ENCODE data around the gene LRFN3. TPM values are rescaled to one million over a fixed set of nuclear protein-coding genes. Genes with fewer than 3 reads are reported as not detected.
"Not testable (repeated sequence)": the region's sequence is repeated elsewhere in the genome, so short reads cannot be mapped to it uniquely, and the experiment has no call there.

Gene LRFN3
- total RNA-seq, 2 donors from 2014 or later, result 4.6 to 10.6 TPM

DNA sequence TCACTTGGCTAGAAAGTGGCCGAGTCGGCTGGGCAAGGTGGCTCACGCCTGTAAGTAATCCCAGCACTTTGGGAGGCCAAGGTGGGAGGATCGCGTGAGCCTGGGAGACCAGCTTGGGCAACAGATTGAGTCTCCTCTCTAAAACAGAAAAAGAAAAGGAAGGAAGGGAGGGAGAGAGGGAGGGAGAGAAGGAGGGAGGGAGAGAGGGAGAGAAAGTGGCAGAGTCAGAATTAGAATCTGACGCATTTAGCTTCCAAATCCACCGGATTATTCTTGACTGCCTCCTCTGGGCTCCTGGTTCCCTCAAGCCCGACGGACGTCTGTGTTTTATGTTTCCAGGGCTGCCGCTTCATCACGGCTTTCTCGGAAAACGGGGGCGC, 22.5 kb downstream of the LRFN3 start:
- no peak for DNase-seq (ENCODE audit: low spot score)
- H3K36me3 Mint-ChIP-seq, result no peaks in the 10 kb centered on the region
- H3K4me1 Mint-ChIP-seq (ENCODE audit: low read depth in 2 of 2), result peaks cover 25 to 34% of the 10 kb centered on the region in 2 donors
- no peak for ATAC-seq
- H3K27ac Mint-ChIP-seq, result no peak overlapping the region
- no peaks in the 10 kb centered on the region for H3K9me3 Mint-ChIP-seq
- H3K4me3 Mint-ChIP-seq, result peak overlapping the region; percentile 56
- H3K27me3 Mint-ChIP-seq, result peaks cover 6 to 9% of the 10 kb centered on the region in 2 donors

DNA sequence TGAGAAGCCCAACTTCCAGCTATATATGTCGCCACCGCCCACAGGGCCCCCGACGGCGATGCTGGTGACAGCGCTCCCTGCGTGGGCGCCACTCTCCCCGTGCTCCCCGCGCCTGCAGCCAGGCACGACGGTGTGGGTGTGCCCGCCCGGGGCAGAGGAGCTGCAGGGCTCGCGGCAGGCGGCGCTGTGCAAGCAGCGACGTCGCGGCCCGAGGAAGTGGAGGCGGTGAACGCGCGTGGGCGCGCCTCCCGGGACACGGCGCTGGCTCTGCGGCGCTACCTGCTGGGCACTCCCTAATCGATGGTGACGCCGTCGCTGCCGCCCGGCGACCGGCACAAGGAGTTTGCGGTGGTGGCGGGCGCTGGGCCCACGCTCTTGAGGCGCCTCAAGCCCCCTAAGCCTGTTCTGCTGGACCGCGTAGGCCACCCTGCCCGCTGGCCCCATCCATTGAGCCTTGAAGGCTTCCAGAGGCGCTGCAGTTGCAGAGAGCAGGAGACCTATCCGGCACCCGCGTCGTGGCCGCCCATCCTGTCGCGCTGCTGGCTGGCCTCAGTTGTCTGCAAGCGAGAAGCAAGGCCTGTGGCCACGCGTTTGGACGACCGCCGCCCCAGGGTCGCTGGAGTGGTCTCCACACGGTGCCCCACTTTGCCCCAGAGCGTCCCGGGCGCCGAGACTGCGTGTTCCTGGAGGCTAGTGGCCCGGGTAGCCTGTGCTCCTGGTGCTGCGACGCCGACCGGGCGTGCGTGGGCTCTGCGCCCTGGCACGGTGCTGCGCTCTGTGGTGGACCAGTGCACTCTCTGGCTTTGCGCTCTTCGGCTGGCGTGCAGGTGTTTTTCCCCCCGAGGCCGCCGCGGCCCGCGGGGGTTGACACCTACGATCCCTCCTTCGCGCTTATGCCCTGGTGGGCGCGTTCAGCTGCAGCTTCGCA, 23.1 kb downstream of the LRFN3 start:
- no peaks in the 10 kb centered on the region for H3K36me3 Mint-ChIP-seq
- H3K27me3 Mint-ChIP-seq, result peaks cover 6 to 9% of the 10 kb centered on the region in 2 donors
- ATAC-seq (peak; percentile 87 to 94), DNase-seq (ENCODE audit: low spot score) (peak; percentile 83)
- peaks cover 18 to 29% of the 10 kb centered on the region in 2 donors for H3K4me1 Mint-ChIP-seq (ENCODE audit: low read depth in 2 of 2)
- no peak overlapping the region for H3K27ac Mint-ChIP-seq
- no peak overlapping the region for H3K4me3 Mint-ChIP-seq
- no peaks in the 10 kb centered on the region for H3K9me3 Mint-ChIP-seq

DNA sequence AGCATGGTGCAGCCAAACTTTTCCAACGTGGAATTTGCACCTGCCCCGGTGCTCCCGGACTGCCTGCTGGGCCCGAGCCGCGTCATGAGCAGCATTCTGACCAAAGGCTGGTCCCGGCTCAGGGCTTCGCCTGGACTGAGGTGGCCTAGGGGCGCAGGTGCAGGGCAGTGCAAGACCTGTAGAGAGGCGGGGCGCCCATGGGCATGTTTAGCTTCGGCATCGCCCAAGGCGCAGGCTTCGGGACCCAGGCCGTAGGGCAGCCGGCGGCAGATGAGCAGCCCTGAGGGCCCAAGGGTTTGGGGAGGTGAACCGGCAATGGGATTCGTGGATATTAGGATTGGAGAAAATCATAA, 23.8 kb downstream of the LRFN3 start:
- Mint-ChIP-seq H3K4me3 (no peak overlapping the region), H3K27ac (no peak overlapping the region), H3K27me3 (peaks cover 6 to 9% of the 10 kb centered on the region in 2 donors), H3K9me3 (no peaks in the 10 kb centered on the region), H3K4me1 (ENCODE audit: low read depth in 2 of 2) (peaks cover 16 to 28% of the 10 kb centered on the region in 2 donors), H3K36me3 (no peaks in the 10 kb centered on the region)
- no peak for DNase-seq (ENCODE audit: low spot score)
- no peak for ATAC-seq

DNA sequence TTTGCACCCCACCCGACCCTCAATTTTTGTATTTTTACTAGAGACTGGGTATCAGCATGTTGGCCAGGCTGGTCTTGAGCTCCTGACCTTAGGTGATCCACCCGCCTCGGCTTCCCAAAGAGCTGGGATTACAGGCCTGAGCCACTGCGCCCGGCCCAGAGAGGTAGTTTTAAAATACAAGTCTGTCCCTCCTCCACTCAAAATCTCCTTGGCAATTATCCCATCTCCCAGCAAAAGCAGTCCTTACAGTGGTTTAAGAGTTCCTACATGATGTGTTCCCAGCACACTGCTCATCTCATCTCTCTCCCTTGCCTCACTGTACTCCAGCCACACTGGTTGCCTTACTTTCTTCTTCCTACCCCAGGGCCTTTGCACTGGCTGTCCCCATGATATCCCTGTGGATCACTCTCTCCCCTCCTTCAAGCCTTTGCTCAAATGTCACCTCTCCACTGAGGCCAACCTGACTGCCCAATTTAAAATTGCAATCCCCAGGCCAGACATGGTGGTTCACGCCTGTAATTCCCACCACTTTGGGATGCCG, 24.3 kb downstream of the LRFN3 start:
- Mint-ChIP-seq H3K36me3 (no peaks in the 10 kb centered on the region), H3K27me3 (peaks cover 6 to 9% of the 10 kb centered on the region in 2 donors), H3K4me1 (ENCODE audit: low read depth in 2 of 2) (peaks cover 12 to 25% of the 10 kb centered on the region in 2 donors), H3K4me3 (peak overlapping the region; percentile 37), H3K9me3 (no peaks in the 10 kb centered on the region), H3K27ac (peak overlapping the region in 1 of 2 donors; percentile 17)
- ATAC-seq, result no peak
- no peak for DNase-seq (ENCODE audit: low spot score)

DNA sequence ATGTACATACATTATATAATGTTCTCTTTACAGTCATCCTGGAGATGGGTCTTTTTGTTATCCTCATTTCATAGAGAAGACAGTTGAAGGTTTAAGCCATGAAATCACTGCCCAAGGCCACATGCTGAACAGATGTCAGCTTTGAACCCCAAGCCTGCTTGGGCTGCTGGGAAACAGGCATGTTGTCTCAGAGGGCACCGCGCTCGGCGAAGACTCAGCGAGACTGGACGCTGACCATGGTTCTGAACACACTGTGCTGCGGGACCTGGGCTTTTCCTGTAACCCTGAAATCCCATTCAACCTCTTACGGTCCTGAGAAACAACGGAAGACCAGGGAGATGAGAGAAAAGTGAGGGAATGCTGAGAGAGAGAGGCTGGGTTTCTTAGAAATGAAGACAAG, 27.3 kb downstream of the LRFN3 start:
- DNase-seq (ENCODE audit: low spot score), result no peak
- Mint-ChIP-seq H3K27ac (no peak overlapping the region), H3K4me3 (no peak overlapping the region), H3K36me3 (no peaks in the 10 kb centered on the region), H3K9me3 (no peaks in the 10 kb centered on the region), H3K4me1 (ENCODE audit: low read depth in 2 of 2) (peaks cover 15 to 26% of the 10 kb centered on the region in 2 donors), H3K27me3 (peaks cover 8 to 9% of the 10 kb centered on the region in 2 donors)
- ATAC-seq, result no peak

DNA sequence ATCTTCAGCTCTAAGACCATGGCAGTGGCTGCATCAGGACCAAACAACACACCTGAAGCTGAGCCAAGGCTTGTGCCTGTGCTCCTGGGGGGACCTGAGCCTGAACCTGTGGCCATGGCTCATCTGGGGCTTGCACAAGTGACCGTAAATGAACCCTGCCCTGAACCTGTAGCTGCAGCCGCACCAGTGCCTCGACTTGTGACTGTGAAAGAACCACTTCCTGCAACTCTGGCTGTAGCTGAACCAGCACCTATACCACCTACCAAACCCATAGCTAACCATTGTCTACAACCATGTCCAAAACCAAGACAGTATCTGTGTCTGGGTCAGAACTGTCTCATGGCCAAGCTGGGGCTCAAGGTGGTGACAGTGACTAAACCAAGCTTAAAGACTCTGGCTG, 30.6 kb downstream of the LRFN3 start:
- H3K36me3 Mint-ChIP-seq, result no peaks in the 10 kb centered on the region
- no peak for DNase-seq (ENCODE audit: low spot score)
- peak; percentile 65 to 68 for ATAC-seq
- H3K4me1 Mint-ChIP-seq (ENCODE audit: low read depth in 2 of 2), result peaks cover 15 to 22% of the 10 kb centered on the region in 2 donors
- no peaks in the 10 kb centered on the region for H3K9me3 Mint-ChIP-seq
- no peak overlapping the region for H3K4me3 Mint-ChIP-seq
- no peak overlapping the region for H3K27ac Mint-ChIP-seq
- H3K27me3 Mint-ChIP-seq, result peaks cover 0 to 2% of the 10 kb centered on the region in 2 donors

DNA sequence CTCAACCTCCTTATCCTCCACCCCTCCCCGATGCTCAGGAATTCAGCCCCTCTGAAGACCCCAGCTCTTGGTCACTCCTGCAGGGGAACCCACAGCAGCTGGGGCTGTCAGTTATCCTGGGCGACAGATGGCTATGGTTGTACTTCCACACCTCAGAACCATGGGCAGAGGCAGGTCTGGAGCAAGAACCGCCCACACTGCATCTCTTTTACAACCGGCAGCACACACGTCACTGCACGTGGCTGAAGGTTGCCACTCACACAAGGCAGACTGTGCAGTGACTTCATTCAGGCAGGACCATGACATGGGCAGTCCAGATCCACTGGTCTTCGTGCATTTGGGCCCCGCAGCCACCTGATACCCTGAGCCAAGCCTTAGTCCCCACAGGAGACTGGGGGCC, 37.3 kb downstream of the LRFN3 start:
- H3K9me3 Mint-ChIP-seq, result no peaks in the 10 kb centered on the region
- no peak overlapping the region for H3K4me3 Mint-ChIP-seq
- ATAC-seq (no peak), DNase-seq (ENCODE audit: low spot score) (no peak)
- H3K36me3 Mint-ChIP-seq, result no peaks in the 10 kb centered on the region
- no peak overlapping the region for H3K27ac Mint-ChIP-seq
- peaks cover 0 to 6% of the 10 kb centered on the region in 2 donors for H3K27me3 Mint-ChIP-seq
- H3K4me1 Mint-ChIP-seq (ENCODE audit: low read depth in 2 of 2), result peaks cover 6% of the 10 kb centered on the region in 2 donors

DNA sequence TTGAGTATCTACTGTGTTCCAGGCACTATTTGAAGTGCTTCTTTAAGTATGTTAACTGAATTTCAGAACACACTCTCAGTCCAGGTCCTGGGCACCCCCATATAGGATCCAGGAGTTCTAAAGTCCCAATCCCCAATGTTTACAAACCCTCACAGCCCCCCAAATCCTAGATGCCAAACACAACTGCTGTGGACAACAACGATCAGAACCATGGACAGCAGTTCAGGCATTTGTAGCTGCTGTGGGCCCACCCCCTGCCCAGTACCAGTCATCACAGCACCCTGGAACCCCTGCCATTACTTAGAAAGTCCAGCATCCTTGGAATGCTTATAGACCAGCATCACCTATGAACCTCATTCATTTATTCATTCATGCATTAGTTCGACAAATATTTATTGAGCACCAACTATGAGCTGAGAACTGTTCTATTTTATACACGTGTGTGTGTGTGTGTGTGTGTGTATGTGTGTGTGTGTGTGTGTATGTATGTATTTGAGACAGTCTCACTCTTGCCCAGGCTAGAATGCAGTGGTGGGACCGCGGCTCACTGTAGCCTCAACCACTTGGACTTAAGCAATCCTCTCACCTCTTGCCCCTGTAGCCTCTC, 39.5 kb downstream of the LRFN3 start:
- Mint-ChIP-seq H3K9me3 (no peaks in the 10 kb centered on the region), H3K27me3 (peaks cover 2 to 15% of the 10 kb centered on the region in 2 donors), H3K4me1 (ENCODE audit: low read depth in 2 of 2) (peaks cover 0 to 2% of the 10 kb centered on the region in 2 donors), H3K27ac (no peak overlapping the region), H3K36me3 (no peaks in the 10 kb centered on the region), H3K4me3 (no peak overlapping the region)
- DNase-seq (ENCODE audit: low spot score) (no peak), ATAC-seq (no peak)

DNA sequence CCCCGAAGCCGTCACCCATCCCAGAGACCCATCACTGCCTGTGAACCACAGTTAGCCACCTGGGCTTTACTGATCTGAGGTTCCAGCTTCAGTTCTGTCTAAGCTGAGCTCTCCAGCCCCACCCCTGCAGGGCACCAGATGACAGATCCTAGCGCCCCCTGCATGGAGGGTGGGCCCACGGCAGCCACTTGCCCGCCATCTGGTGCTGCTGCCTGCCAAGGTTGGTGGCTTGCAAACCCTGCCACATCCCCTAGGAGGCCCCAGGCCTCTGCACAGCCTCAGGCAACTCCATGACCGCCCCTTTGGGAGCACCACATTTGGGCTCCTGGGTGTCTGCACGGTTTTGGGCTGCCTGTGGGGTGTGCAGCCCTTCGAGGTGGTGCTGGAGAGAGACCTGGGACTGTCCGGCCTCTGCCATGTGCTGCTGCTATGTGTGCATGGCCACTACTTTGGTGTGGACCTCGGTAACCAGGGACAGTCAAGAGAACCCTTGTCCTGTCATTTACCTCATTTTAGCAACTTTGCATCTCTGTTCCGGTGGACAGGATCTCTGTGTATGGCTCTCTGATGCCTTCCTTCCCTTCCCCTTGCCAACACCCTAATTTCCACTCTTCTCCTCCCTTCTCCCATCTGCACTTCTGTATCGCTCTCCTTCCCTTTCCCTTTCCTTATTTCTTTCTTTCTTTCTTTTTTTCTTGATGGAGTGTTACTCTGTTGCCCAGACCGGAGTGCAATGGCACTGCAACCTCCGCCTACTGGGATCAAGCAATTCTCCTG, 41.5 kb downstream of the LRFN3 start:
- Mint-ChIP-seq H3K4me1 (ENCODE audit: low read depth in 2 of 2) (peaks cover 0 to 2% of the 10 kb centered on the region in 2 donors), H3K27ac (no peak overlapping the region), H3K4me3 (no peak overlapping the region), H3K27me3 (peaks cover 10 to 18% of the 10 kb centered on the region in 2 donors), H3K36me3 (no peaks in the 10 kb centered on the region), H3K9me3 (no peaks in the 10 kb centered on the region)
- ATAC-seq (peak; percentile 45 to 52), DNase-seq (ENCODE audit: low spot score) (no peak)

DNA sequence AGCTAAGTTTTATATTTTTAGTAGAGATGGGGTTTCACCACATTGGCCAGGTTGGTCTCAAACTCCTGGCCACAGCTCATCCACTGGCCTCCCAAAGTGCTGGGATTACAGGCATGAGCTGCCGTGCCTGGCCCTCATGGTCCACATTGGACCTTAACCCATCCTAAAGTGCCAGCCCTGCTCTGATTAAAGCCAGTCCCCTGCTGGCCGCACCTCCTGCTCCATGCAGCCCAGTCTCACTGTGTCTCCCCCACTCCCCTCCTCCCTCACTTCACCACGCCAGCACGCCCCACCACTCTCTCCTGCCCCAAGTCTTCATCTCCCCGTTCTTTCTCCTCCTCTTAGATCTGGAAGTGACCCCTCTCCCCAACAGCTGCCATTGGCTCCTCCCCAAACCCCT, 42.1 kb downstream of the LRFN3 start:
- Mint-ChIP-seq H3K27me3 (peaks cover 10 to 16% of the 10 kb centered on the region in 2 donors), H3K36me3 (no peaks in the 10 kb centered on the region), H3K4me3 (no peak overlapping the region), H3K27ac (no peak overlapping the region), H3K4me1 (ENCODE audit: low read depth in 2 of 2) (no peaks in the 10 kb centered on the region), H3K9me3 (no peaks in the 10 kb centered on the region)
- no peak for DNase-seq (ENCODE audit: low spot score)
- no peak for ATAC-seq

DNA sequence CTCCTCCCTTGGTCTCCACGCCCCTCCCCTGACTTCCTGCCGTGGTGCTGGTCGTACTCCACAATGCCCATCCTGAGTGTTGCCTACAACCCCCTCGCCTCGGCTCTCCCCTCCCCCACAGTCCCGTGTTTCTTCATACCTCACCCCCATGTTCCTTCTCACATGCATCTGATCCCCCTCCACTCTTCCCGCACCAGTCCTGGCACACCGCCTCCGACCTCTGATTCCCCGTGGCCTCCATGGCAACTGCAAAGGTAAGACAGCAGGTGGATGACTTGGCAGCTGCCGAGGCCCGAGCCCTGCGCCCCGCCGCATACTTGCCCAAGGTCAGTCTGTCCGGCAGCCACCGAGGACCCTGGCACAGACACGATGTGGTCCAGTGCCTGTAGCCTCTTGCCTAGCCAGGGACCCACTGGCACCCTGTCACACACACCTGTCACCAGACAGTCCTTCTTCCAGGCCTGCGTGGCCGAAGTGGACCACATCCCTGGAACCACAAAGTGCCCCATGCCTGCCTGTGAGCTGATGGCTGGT, 42.7 kb downstream of the LRFN3 start:
- Mint-ChIP-seq H3K27ac (no peak overlapping the region), H3K4me3 (no peak overlapping the region), H3K9me3 (no peaks in the 10 kb centered on the region), H3K27me3 (peaks cover 12 to 17% of the 10 kb centered on the region in 2 donors), H3K4me1 (ENCODE audit: low read depth in 2 of 2) (no peaks in the 10 kb centered on the region), H3K36me3 (no peaks in the 10 kb centered on the region)
- DNase-seq (ENCODE audit: low spot score) (no peak), ATAC-seq (no peak)

DNA sequence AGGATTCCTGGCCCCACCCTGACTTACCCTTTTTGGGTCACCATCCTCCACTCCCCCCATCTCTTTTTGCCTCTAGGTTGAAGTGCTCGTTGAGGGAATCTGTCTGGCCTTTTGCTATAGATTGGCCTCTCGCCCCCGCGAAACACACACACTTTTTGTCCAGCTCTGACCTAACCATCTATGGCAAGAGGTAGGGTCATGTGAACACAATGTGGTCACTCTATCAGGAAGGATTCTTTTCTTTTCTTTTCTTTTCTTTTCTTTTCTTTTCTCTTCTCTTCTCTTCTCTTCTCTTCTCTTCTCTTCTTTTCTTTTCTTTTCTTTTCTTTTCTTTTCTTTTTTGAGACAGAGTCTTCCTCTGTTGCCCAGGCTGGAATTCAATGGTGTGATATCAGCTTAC, 44.8 kb downstream of the LRFN3 start:
- H3K9me3 Mint-ChIP-seq; H3K4me3 Mint-ChIP-seq; H3K27ac Mint-ChIP-seq; H3K4me1 Mint-ChIP-seq (ENCODE audit: low read depth in 2 of 2); H3K36me3 Mint-ChIP-seq; ATAC-seq; DNase-seq (ENCODE audit: low spot score): not testable (repeated sequence)
- H3K27me3 Mint-ChIP-seq, result peaks cover 33 to 35% of the 10 kb centered on the region in 2 donors

DNA sequence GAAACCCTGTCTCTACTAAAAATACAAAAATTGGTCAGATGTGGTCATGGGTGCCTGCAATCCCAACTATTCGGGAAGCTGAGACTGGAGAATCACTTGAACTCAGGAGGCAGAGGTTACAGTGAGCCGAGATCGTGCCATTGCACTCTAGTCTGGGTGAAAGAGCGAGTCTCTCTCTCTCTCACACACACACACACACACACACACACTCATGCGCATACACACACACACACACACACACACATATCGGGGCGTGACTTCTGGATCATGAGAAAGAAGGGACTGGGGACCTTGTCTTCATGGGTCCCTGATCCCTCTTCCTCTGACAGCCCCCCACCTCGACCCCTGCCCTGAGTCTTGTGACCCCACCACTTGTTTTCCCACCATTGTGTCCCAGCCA, 47.0 kb downstream of the LRFN3 start:
- Mint-ChIP-seq H3K36me3 (no peaks in the 10 kb centered on the region), H3K4me1 (ENCODE audit: low read depth in 2 of 2) (peaks cover 0 to 3% of the 10 kb centered on the region in 2 donors), H3K27me3 (peaks cover 38 to 42% of the 10 kb centered on the region in 2 donors), H3K27ac (no peak overlapping the region), H3K9me3 (no peaks in the 10 kb centered on the region), H3K4me3 (no peak overlapping the region)
- ATAC-seq (no peak), DNase-seq (ENCODE audit: low spot score) (no peak)
